ENCODE results near the gene ARSB. TPM values are rescaled to one million over a fixed set of nuclear protein-coding genes. Genes with fewer than 3 reads are reported as not detected.

Gene ARSB
- total RNA-seq, 1 donor from 2014 or later, result 18.5 TPM

DNA sequence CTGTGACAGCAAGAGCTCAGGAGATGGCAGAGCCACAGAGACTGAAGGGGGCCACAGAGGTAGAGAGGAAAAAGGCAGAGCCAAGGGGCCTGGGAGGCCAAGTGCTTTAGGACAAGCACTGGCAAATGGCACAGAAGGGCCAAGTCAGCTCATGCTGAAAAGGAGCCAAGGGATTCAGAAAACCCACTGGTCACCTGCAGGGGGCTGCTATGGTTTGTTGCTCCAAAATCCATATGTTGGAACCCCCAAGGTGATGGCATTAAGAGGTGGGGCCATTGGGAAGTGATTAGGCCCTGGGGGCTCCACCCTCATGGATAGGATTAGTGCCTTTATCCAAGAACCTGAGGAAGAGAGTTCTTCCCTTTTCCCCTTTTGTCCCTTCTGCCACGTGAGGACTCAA lies 165.4 kb downstream of the ARSB start:
- Mint-ChIP-seq H3K4me1 (ENCODE audit: unreplicated experiment) (peaks cover 20% of the 10 kb centered on the region), H3K4me3 (no peak overlapping the region), H3K9me3 (no peaks in the 10 kb centered on the region), H3K27me3 (no peaks in the 10 kb centered on the region), H3K27ac (no peak overlapping the region), H3K36me3 (no peaks in the 10 kb centered on the region)
- no peak for DNase-seq (ENCODE audit: extremely low spot score, unreplicated experiment)
- TF ChIP-seq, protein P1, sequence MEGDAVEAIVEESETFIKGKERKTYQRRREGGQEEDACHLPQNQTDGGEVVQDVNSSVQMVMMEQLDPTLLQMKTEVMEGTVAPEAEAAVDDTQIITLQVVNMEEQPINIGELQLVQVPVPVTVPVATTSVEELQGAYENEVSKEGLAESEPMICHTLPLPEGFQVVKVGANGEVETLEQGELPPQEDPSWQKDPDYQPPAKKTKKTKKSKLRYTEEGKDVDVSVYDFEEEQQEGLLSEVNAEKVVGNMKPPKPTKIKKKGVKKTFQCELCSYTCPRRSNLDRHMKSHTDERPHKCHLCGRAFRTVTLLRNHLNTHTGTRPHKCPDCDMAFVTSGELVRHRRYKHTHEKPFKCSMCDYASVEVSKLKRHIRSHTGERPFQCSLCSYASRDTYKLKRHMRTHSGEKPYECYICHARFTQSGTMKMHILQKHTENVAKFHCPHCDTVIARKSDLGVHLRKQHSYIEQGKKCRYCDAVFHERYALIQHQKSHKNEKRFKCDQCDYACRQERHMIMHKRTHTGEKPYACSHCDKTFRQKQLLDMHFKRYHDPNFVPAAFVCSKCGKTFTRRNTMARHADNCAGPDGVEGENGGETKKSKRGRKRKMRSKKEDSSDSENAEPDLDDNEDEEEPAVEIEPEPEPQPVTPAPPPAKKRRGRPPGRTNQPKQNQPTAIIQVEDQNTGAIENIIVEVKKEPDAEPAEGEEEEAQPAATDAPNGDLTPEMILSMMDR (conservative IDR thresholded peaks at IDR 0.05), result no peak

DNA sequence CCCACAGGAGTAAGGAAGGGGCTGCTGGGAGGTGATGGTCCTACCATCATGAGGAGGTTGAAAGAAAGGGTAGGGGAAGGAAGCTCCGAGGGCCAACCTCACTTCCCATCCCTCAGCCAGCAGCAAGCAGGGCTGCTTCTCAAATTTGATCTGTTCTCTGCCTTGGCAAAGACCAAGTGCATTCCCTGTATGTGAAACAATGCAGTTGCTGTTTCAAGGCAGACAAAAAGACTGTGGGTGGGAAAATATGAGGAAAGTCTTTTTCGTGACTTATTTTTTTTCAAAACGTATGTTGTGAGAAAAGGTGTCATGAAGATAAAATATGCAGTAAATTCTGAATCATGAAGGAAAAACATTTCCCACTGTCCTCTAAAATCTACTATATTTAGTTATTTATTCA lies 165.9 kb downstream of the ARSB start:
- Mint-ChIP-seq H3K9me3 (no peaks in the 10 kb centered on the region), H3K27me3 (no peaks in the 10 kb centered on the region), H3K4me3 (no peak overlapping the region), H3K36me3 (no peaks in the 10 kb centered on the region), H3K4me1 (ENCODE audit: unreplicated experiment) (peaks cover 17% of the 10 kb centered on the region), H3K27ac (no peak overlapping the region)
- no peak for DNase-seq (ENCODE audit: extremely low spot score, unreplicated experiment)
- TF ChIP-seq, protein P1 (conservative IDR thresholded peaks at IDR 0.05), result no peak

DNA sequence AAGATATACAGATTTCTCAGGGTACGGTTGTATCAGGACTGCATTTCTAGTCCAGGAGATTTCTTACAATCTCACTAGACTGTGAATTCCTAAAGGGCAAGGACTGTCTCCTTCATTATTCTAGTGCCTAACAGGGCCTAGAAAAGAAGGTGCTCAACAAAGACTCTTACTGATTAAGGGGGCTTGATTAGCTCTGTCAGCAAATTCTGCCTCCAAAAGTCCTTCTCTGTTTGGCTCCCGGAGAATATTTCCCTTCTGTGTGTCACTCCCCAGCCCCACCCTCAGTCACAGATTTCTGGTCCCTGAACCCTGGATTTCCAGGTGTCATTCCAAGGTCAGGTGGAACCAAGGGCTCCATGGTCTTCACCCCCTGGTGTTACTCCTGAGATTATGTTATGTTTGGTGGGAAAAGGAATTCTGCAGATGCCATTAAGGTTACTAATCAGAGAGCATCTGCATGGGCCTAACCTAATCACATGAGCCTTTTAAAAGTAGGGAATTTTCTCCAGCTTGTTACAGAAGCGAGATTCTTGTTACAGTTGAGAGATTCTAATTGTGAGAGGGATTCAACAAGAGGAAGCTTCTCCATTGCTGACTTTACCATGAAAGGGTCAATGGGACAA lies 168.9 kb downstream of the ARSB start:
- H3K36me3 Mint-ChIP-seq, result no peaks in the 10 kb centered on the region
- no peak for DNase-seq (ENCODE audit: extremely low spot score, unreplicated experiment)
- no peak overlapping the region for H3K4me3 Mint-ChIP-seq
- no peaks in the 10 kb centered on the region for H3K27me3 Mint-ChIP-seq
- H3K4me1 Mint-ChIP-seq (ENCODE audit: unreplicated experiment), result peaks cover 19% of the 10 kb centered on the region
- H3K27ac Mint-ChIP-seq, result no peak overlapping the region
- H3K9me3 Mint-ChIP-seq, result no peaks in the 10 kb centered on the region
- TF ChIP-seq, protein P1 (conservative IDR thresholded peaks at IDR 0.05), result no peak

DNA sequence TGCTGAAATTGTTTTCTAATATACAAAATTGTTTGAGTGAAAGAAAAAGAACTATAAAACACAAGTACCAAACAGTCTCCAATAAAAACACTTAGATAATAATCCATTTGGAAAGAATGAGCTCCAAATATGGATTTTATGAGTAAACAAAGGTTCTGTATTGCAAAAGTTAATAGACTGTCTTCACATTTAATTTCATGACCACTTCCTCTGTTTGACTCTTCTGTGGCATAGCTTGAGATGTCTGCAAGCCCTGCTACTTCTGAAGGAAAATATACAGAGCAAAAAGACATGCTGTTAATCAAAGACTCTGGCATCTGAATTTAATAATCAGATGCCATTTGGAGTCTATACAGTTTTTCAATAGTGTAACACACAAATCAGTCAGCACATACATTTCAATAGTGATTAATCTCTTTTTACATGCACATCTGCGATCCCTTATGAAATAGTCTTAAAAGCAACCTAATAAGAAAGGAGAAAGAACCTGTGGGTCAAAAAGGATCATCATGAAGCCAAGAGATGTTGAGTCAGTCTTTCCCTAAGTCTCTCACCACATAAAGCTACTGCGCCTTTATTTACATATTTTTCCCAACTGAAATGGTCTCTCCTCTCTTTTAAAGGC lies 171.1 kb downstream of the ARSB start:
- H3K27me3 Mint-ChIP-seq, result no peaks in the 10 kb centered on the region
- no peak for DNase-seq (ENCODE audit: extremely low spot score, unreplicated experiment)
- peaks cover 29% of the 10 kb centered on the region for H3K4me1 Mint-ChIP-seq (ENCODE audit: unreplicated experiment)
- H3K4me3 Mint-ChIP-seq, result no peak overlapping the region
- no peaks in the 10 kb centered on the region for H3K36me3 Mint-ChIP-seq
- H3K27ac Mint-ChIP-seq, result no peak overlapping the region
- no peaks in the 10 kb centered on the region for H3K9me3 Mint-ChIP-seq
- TF ChIP-seq, protein P1 (conservative IDR thresholded peaks at IDR 0.05), result no peak

DNA sequence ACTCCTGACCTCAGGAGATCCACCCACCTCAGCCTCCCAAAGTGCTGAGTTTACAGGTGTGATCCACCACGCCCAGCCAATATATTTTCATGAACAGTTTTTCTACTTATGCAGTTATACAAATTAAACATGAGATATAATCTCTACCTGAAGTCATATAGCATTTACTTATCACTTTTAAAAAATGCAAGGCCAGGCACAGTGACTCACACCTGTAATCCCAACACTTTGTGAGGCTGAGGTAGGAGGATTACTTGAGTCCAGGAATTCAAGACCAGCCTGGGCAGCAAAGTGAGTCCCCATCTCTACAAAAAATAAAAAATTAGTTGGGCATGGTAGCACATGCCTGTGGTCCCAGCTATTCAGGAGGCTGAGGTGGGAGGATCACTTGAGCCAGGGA lies 171.8 kb downstream of the ARSB start:
- Mint-ChIP-seq H3K4me3 (no peak overlapping the region), H3K27me3 (no peaks in the 10 kb centered on the region), H3K4me1 (ENCODE audit: unreplicated experiment) (peaks cover 28% of the 10 kb centered on the region), H3K9me3 (no peaks in the 10 kb centered on the region), H3K36me3 (no peaks in the 10 kb centered on the region), H3K27ac (no peak overlapping the region)
- TF ChIP-seq, protein P1 (conservative IDR thresholded peaks at IDR 0.05), result no peak
- DNase-seq (ENCODE audit: extremely low spot score, unreplicated experiment), result no peak
